Thymus (tissue), 11 donors: ENCODE results near the gene SNRPD1. TPM values are rescaled to one million over a fixed set of nuclear protein-coding genes. Genes with fewer than 3 reads are reported as not detected.
"Not testable (repeated sequence)": the region's sequence is repeated elsewhere in the genome, so short reads cannot be mapped to it uniquely, and the experiment has no call there.

ENCODE experiments used
- DNase-seq, 9 donors: peaks; one replicate each; pipeline ENCODE4 v3.0.0-alpha.2; 2013; ENCODE audit warnings: low spot score in 9 of 9, low read depth in 6 of 9, missing footprints in 1 of 9
- H3K27ac ChIP-seq, 2 donors: one replicate each; pipeline ENCODE4 v1.5.1; 2013; ENCODE audit warnings: control low read depth in 1 of 2, low read depth in 1 of 2, low read length in 1 of 2, mild to moderate bottlenecking in 1 of 2, moderate library complexity in 1 of 2
- H3K27me3 ChIP-seq, 2 donors: one replicate each; pipeline ENCODE4 v1.5.1; 2013; ENCODE audit warnings: low read length in 1 of 2; ENCODE audit not compliant: control insufficient read depth in 2 of 2, insufficient read depth in 1 of 2
- H3K36me3 ChIP-seq, 2 donors: one replicate each; pipeline ENCODE4 v1.5.1; 2013; ENCODE audit warnings: low read length in 1 of 2, mild to moderate bottlenecking in 1 of 2, moderate library complexity in 1 of 2; ENCODE audit not compliant: control insufficient read depth in 2 of 2, insufficient read depth in 2 of 2
- H3K4me1 ChIP-seq, 2 donors: one replicate each; pipeline ENCODE4 v1.5.1; 2013; ENCODE audit warnings: low read length in 2 of 2; ENCODE audit not compliant: control insufficient read depth in 2 of 2, insufficient read depth in 2 of 2
- H3K4me3 ChIP-seq, 2 donors: one replicate each; pipeline ENCODE4 v1.5.1; 2013; ENCODE audit warnings: low read length in 2 of 2, control low read depth in 1 of 2, mild to moderate bottlenecking in 1 of 2
- H3K9me3 ChIP-seq, 2 donors: one replicate each; pipeline ENCODE4 v1.5.1; 2013; ENCODE audit warnings: low read length in 1 of 2, mild to moderate bottlenecking in 1 of 2; ENCODE audit not compliant: control insufficient read depth in 2 of 2, insufficient read depth in 1 of 2
- WGBS: extraction: QIAGEN DNeasy Blood & Tissue Kit; methylation state at CpG from one replicate; pipeline ENCODE4 v1.1.7; 2013; 5-methylcytosine and 5-hydroxymethylcytosine counted together
- polyA plus RNA-seq: library from polyadenylated mRNA; stranded (reverse); fragments of 200-250 nt; gene quantifications from one replicate; pipeline ENCODE4 v1.2.3, GENCODE V29; 2013
- total RNA-seq: library from RNA; stranded (reverse); fragments of 120-200 nt; gene quantifications from one replicate; pipeline ENCODE4 v1.2.4, GENCODE V29; 2013
- donor health status: healthy.

SNRPD1 gene
- total and polyA plus RNA-seq, 2 donors = 27.7 to 165 TPM

DNA sequence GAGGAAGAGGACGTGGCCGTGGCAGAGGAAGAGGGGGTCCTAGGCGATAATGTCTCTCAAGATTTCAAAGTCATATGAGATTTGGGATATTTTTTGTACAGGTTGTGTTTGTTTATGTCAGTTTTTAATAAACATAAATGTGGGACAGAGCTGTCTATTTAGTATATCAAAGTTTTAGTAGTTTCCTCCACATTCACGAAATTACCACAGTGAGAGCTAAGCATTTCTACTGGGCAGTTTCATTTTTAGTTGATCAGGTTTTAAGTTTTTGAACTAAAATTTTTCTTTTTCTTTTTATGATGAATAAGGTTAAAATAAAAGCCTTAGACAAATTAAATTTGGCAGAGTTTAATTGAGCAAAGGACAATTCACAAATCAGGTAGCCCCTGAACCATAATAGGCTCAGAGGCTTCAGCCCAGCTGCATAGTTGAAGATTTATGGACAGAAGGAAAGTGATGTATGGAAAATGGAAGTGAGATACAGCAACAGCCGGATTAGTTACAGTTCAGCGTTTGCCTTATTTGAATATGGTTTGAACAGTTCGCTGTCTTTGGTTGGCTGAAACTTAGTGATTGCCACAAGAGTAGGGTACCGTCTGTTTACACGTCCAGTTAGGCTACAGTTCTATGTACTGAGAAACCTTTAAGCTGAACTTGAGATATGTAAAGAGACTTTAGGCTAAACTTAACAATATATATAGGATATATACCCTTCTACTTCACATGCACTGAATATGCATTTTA is 17.1 kb downstream of the SNRPD1 start:
- 94% methylated on average over 9 of the region's 9 CpGs for WGBS
- Histone ChIP-seq H3K4me1 (no peaks in the 10 kb centered on the region), H3K27me3 (no peaks in the 10 kb centered on the region), H3K9me3 (no peaks in the 10 kb centered on the region), H3K4me3 (no peak overlapping the region), H3K36me3 (peaks cover 21 to 51% of the 10 kb centered on the region in 2 donors), H3K27ac (no peak overlapping the region)
- DNase-seq = no peak

DNA sequence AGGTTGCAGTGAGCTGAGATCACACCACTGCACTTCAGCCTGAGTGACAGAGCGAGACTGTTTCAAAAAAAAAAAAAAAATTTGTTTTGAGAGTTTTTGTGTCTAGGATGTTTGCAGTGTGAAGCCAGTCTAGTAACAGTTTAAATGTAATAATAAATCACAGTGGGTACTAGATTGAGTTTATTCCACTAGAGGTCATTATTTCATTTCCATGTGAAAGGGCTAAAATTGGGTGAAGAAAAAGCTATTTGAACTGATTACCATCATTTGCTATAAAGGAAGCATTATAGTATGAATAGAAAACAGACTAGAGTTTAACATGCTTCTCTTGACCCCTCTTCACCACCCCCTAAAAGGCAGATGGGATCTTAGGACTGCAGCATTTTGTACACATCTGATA is 20.3 kb downstream of the SNRPD1 start:
- DNase-seq = no peak
- Histone ChIP-seq H3K27ac (no peak overlapping the region), H3K27me3 (no peaks in the 10 kb centered on the region), H3K36me3 (peaks cover 13 to 37% of the 10 kb centered on the region in 2 donors), H3K4me1 (no peaks in the 10 kb centered on the region), H3K4me3 (no peak overlapping the region), H3K9me3 (no peaks in the 10 kb centered on the region)
- 98% methylated on average over 1 of the region's 1 CpG for WGBS

DNA sequence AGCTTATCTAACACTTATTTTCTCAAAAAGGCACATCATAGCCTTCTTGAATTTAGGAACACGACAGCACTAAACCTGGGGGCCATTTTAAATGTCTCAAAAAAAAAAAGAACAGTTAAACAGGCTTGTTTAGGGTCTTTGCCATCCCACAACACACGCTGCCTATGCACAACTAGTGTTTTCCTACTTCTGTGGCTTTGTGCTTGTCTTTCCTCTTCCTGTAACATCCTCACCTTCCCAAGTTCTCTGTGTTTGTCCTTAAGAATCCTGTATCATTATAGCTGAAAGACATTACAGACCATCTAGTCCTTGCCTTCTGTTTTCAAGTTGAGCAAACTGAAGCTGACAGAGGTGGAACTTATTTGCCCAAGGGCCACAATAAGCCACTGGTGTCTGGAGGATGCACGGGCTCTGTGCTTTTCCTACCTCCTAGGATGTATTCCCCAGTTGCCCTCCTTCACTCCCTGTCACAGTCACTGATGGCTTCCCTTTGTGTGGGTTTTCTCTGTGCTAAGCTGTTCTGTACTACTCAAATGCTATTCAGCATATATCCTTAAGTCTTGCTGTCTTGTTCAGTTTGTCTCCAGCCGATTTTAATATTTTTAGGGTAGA is 22.6 kb downstream of the SNRPD1 start:
- WGBS = 95% methylated on average over 4 of the region's 4 CpGs
- no peaks in the 10 kb centered on the region for H3K27me3 ChIP-seq
- H3K9me3 ChIP-seq = no peaks in the 10 kb centered on the region
- peaks cover 7 to 24% of the 10 kb centered on the region in 2 donors for H3K36me3 ChIP-seq
- no peak for DNase-seq
- no peak overlapping the region for H3K27ac ChIP-seq
- no peak overlapping the region for H3K4me3 ChIP-seq
- H3K4me1 ChIP-seq = no peaks in the 10 kb centered on the region

DNA sequence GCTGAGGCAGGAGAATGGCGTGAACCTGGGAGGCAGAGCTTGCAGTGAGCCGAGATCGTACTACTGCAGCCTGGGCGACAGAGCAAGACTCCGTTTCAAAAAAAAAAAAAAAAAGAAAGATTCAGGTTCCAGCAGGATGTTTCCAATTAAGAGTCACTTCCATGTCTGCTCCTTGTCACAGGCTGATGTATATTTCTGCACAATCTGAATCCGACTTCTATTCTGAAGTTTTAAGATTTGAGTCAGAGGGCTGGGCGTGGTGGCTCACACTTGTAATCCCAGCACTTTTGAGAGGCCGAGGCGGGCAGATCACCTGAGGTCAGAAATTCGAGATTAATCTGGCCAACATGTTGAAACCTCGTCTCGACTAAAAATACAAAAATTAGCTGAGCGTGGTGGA is 24.7 kb downstream of the SNRPD1 start:
- no peaks in the 10 kb centered on the region for H3K27me3 ChIP-seq
- no peaks in the 10 kb centered on the region for H3K4me1 ChIP-seq
- peaks cover 1 to 16% of the 10 kb centered on the region in 2 donors for H3K36me3 ChIP-seq
- WGBS = 97% methylated on average over 13 of the region's 13 CpGs
- no peak for DNase-seq
- no peak overlapping the region for H3K4me3 ChIP-seq
- no peaks in the 10 kb centered on the region for H3K9me3 ChIP-seq
- H3K27ac ChIP-seq = no peak overlapping the region

DNA sequence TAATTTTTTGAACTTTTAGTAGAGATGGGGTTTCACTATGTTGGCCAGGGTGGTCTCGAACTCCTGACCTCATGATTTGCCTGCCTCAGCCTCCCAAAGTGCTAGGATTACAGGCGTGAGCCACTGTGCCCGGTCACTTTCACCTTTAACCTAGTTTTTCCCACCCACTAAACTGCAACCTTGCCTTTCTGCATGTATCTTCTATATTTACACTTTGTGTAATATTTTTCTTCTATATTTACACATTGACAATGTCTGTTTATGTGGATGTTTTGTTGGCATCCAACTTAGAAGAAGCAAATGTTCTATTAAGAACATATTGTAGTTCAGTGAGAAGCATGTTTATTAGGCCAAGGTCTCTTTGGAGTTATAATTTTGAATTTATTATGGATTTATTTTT is 26.7 kb downstream of the SNRPD1 start:
- Histone ChIP-seq H3K27me3 (no peaks in the 10 kb centered on the region), H3K9me3 (no peaks in the 10 kb centered on the region), H3K36me3 (peaks cover 0 to 13% of the 10 kb centered on the region in 2 donors), H3K4me1 (no peaks in the 10 kb centered on the region), H3K27ac (no peak overlapping the region), H3K4me3 (no peak overlapping the region)
- DNase-seq = no peak
- WGBS = 98% methylated on average over 3 of the region's 3 CpGs

DNA sequence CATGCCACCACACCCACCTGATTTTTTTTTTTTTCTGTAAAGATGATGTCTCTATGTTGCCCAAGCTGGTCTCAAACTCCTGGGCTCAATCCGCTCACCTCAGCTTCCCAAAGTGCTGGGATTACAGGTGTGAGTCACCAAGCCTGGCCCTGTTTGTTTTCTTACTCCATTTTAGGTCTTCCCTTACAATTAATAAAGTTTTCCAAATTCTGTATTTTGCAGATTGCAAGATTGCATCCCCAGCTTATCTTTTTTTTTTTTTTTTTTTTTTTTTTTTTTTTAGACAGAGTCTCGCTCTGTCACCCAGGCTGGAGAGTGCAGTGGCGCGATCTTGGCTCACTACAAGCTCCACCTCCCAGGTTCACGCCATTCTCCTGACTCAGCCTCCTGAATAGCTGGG is 28.3 kb downstream of the SNRPD1 start:
- H3K4me1 ChIP-seq, H3K9me3 ChIP-seq, H3K36me3 ChIP-seq, H3K4me3 ChIP-seq, H3K27ac ChIP-seq, DNase-seq, H3K27me3 ChIP-seq: not testable (repeated sequence)
- WGBS = 98% methylated on average over 5 of the region's 5 CpGs

DNA sequence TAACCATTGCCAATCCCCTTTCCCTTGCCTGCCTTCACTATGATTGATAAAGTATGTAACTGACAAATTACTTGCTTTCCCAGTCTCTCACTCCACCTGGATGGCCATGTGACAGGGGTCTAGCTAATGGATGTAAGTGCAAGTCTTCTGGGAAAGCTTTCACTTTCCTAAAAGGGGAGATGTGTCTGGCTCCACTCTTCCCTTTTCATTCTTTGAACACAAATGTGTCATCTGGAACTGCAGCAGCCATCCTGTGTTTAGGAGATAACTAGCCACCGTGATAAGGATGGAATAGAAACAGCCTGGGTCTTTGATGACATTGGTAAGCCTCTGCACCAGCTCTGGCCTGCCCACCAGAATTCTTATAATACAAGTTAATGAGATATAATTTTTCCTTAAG is 38.2 kb downstream of the SNRPD1 start:
- 96% methylated on average over 1 of the region's 1 CpG for WGBS
- DNase-seq = no peak
- Histone ChIP-seq H3K9me3 (no peaks in the 10 kb centered on the region), H3K4me1 (no peaks in the 10 kb centered on the region), H3K27me3 (no peaks in the 10 kb centered on the region), H3K36me3 (peaks cover 0 to 18% of the 10 kb centered on the region in 2 donors), H3K4me3 (no peak overlapping the region), H3K27ac (no peak overlapping the region)

DNA sequence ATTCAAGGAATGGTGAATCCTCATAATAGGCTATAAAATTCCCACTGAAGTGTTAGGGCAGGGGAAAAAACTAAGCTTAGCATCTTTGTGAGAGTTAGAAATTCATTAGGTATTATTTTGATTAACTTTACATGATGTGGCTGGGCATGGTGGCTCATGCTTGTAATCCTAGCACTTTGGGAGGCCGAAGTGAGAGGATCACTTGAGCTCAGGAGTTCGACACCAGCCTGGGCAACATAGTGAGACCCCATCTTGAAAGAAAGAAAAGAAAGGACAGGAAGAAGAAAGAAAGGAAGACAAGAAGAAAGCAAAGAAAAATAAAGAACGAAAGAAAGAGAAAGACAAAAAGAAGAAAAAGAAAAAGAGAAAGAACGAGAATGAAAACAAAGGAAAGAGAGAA is 40.0 kb downstream of the SNRPD1 start:
- no peak overlapping the region for H3K27ac ChIP-seq
- WGBS = over 99% methylated on average over 4 of the region's 4 CpGs
- H3K9me3 ChIP-seq = no peaks in the 10 kb centered on the region
- no peak for DNase-seq
- no peaks in the 10 kb centered on the region for H3K27me3 ChIP-seq
- peaks cover 3 to 22% of the 10 kb centered on the region in 2 donors for H3K36me3 ChIP-seq
- no peaks in the 10 kb centered on the region for H3K4me1 ChIP-seq
- H3K4me3 ChIP-seq = no peak overlapping the region

DNA sequence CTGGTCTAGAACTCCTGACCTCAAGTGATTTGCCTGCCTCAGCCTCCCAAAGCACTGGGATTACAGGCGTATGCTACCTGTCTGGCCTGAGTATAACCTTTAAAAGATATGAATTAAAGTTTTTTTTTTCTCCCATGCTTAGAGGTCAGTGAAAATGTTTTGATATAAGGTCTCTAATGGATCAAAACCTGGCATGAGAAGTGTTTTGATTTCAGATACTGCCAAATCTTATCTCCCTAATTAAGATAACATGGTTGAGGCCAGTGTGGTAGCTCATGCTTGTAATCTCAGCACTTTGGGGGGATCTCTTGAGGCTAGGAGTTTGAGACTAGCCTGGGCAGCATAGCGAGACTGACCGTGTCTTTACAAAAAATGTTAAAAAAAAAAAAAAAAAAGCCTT is 41.2 kb downstream of the SNRPD1 start:
- WGBS = 96% methylated on average over 3 of the region's 3 CpGs
- no peak for DNase-seq
- no peaks in the 10 kb centered on the region for H3K27me3 ChIP-seq

More for the DNA sequence above, 41.2 kb downstream of the SNRPD1 start:
- H3K4me1 ChIP-seq = no peaks in the 10 kb centered on the region
- H3K9me3 ChIP-seq = no peaks in the 10 kb centered on the region
- no peak overlapping the region for H3K27ac ChIP-seq
- no peak overlapping the region for H3K4me3 ChIP-seq
- peaks cover 8 to 29% of the 10 kb centered on the region in 2 donors for H3K36me3 ChIP-seq
